H7 (cell line): Measurements from ENCODE around the gene PMPCA. TPM values are rescaled to one million over a fixed set of nuclear protein-coding genes. Genes with fewer than 3 reads are reported as not detected.
A peak's percentile ranks its signal among the peaks of the same experiment; 100 is the strongest.

Source experiments
- DNase-seq: peaks from one replicate; pipeline ENCODE4 v3.0.0; 2012
- H3K27me3 ChIP-seq: 2 replicates; pipeline ENCODE4 v1.6.0; 2011; ENCODE audit warnings: mild to moderate bottlenecking, low read length; ENCODE audit not compliant: control insufficient read depth, insufficient read depth
- H3K36me3 ChIP-seq: replicated peaks from 2 replicates; pipeline ENCODE4 v1.5.1; 2011; ENCODE audit warnings: low read length; ENCODE audit not compliant: control insufficient read depth, insufficient read depth
- H3K4me3 ChIP-seq: 2 replicates; pipeline ENCODE4 v1.5.1; 2011; ENCODE audit warnings: low read depth, mild to moderate bottlenecking, control low read depth, low read length, moderate library complexity; ENCODE audit not compliant: insufficient read depth
- total RNA-seq: library from RNA; depleted of rRNA; stranded (reverse); fragments of >200 nt; shearing (Covaris generic); gene quantifications from 2 replicates; pipeline ENCODE4 v1.2.3, GENCODE V29; 2014; rRNA removed

Gene PMPCA, protein sequence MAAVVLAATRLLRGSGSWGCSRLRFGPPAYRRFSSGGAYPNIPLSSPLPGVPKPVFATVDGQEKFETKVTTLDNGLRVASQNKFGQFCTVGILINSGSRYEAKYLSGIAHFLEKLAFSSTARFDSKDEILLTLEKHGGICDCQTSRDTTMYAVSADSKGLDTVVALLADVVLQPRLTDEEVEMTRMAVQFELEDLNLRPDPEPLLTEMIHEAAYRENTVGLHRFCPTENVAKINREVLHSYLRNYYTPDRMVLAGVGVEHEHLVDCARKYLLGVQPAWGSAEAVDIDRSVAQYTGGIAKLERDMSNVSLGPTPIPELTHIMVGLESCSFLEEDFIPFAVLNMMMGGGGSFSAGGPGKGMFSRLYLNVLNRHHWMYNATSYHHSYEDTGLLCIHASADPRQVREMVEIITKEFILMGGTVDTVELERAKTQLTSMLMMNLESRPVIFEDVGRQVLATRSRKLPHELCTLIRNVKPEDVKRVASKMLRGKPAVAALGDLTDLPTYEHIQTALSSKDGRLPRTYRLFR
- total RNA-seq, result 95.7 and 100 TPM in 2 replicates

DNA sequence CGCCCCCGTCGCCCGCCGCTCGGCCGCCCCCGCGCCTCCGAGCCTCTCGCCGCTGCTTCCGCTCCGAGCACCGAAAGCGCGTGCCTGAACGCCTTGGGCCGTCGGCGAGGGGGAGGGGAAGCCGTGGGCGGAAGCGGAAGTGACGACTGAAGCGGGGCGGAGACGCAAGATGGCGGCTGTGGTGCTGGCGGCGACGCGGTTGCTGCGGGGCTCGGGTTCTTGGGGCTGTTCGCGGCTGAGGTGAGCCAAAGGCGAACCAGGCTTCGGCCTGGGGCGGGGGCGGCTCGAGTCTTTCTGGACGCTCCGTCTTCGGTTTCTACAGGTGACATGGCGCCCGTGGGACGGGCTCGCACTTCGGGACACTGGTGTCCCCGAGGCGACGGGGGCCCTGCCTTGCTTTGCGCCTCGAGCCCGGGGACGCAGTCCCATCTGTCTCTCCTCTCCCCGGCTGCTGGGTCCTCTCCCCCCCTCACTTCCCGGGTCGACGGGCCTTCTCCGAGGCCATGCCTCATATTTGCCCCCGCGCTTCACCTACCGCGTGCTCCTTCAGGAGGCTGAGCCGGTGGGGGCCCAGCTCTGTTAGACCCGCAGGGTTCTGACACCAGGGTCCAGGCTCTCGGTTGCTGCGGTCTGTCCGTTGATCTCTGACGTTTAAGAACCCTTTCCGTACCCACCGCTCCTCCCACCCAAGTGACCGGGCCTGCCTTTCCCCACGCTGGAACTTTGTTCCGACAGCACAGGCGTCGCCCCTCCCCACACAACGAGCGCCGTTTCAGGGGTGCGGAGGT, at the start of gene PMPCA, which contains the start of gene ENTR1:
Gene PMPCA (plus strand): TSS at position 159 of the 788 bp plus-strand sequence. CDS start 11 bp downstream, at position 170.
Gene ENTR1 (minus strand): TSS at position 115 of the 788 bp plus-strand sequence. CDS start 217 bp downstream, outside the sequence.
- Histone ChIP-seq H3K36me3 (peaks cover 43% of the 10 kb centered on the region), H3K27me3 (no peaks in the 10 kb centered on the region), H3K4me3 (peak within 1 kb of the TSS; percentile 99)
- DNase-seq, result peak; percentile 100

DNA sequence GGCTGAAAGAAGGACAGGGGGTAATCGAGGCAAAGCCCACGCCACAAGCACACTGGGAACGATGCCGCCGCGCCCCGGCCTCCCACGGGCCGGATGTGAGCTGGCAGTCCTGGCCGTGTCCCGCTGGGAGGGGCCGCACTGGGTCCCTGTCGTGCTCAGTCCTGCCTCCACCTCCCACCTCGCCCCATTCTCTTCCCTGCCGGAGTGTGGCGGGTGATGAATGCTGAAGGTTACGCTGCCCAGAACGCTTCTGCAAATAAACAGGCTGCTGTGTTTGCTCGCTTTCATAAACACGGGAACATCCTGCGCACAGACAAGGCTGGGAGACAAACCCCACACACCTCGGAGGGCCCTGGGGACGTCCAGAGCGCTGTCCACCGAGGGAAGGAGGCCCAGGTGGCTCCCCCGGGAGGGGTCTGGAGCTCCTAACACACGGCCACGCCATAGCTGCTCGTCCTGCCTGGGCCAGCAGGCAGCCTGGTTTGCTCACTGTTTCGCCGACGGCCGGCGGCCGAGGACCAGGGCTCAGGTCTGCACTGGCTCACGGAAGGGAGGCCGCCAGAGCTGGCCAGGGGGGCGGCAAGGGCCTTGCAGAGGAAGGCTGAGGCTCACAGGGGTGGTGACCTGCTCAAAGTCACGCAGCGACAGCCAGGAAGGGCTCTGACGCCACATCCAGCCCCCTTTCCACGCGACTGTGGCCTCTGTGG, 49.3 kb upstream of the PMPCA start:
- H3K27me3 ChIP-seq, result no peaks in the 10 kb centered on the region
- DNase-seq, result peak; percentile 66
- H3K36me3 ChIP-seq, result no peaks in the 10 kb centered on the region; the same call in 1 of the 2 replicates
- no peak overlapping the region for H3K4me3 ChIP-seq

DNA sequence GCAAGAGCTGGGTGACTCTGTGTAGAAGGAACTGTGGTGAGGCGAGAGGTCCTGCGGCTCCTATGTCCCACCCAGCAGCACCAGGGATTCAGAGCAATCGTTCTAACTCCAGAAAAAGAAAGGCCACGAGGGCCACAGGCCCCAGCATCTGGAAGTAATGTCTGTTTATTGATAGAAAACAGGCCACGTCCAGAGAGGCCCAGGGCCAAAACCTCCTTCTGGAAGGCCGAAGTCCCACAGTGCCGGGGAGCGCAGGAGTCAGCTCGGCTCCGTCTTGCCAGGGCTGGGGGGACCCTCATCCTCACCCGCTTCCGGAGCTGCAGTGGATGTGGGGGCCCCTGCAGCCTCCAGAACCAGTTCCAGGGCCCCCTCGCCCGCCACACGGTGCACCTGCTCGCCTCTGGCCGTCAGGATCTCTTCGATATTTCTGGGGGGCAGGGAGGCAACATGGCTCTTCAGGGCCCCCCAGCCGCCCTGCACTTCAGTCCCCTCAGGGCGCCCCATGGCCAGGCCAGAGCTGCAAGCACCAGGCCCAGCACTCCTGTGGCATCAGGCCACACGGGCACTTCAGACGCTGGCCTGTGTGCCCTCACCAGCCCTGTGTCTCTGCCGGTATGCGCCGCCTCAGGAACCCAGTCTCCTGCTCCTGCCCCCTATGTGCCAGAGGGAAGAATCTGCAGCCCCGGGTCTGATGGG, 48.6 kb upstream of the PMPCA start:
- H3K4me3 ChIP-seq, result no peak overlapping the region
- DNase-seq, result peak; percentile 66
- no peaks in the 10 kb centered on the region for H3K27me3 ChIP-seq
- no peaks in the 10 kb centered on the region; the same call in 1 of the 2 replicates for H3K36me3 ChIP-seq

DNA sequence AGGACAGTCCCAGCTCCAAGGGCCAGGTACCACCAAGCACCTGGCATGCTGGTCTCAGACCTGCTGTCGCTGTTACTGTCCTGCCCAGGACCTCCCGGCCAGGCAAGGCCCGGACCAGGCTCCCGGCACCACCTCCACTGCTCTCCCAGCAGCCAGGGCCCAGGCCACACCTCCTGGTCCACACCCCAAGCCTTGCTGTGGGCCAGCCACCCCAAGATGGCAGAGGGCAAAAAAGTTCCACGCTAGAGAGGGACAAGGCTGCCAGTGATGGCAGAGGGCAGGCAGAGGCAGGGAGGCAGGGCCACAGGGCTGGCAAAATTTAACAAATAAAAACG, 48.0 kb upstream of the PMPCA start:
- no peaks in the 10 kb centered on the region; the same call in 1 of the 2 replicates for H3K36me3 ChIP-seq
- H3K4me3 ChIP-seq, result no peak overlapping the region
- no peak for DNase-seq
- no peaks in the 10 kb centered on the region for H3K27me3 ChIP-seq

DNA sequence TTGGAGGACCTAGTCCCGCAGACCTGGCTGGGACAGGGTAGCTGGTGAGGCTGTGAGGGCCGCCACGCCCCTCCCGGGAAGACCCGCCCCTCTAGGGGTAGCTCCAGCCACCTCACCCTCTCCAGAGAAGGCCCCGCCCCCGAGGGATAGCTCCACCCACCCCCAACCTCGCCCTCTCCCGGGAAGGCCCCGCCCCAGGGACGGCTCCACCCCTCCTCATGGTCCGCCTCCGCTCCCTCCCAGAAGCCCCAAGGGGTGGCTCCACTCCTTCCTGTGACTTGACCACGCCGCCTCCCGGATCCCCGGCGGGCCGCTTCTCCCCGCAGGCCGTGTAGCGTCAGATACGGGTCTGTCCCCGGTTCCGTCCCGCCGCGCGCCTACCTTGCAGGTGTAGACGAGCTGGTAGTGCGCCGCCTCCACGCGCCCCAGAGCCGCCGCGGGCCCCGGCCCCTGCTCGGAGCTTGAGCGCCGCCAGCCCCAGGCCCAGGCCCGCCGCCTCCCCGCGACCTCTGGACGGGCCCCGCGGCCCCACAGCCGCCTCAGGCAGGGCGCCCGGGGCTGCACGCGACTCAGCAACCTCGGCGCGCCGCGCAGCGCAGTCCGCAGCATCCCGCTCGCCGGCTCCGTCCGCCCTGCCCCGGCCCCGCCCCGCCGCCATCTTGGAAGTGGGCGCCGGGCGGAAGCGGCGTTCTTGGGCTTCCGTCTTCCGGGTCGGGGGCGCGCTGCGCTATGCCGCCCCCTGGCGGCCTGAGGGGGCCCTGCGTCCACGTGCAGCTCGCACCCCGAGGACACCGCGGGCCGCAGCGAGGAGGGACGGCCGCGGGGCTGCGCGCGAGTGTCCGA, 47.1 kb upstream of the PMPCA start, which contains the start of gene DNLZ:
Gene DNLZ (minus strand): TSS at position 639 of the 843 bp plus-strand sequence. CDS start 30 bp downstream, at position 609.
- H3K27me3 ChIP-seq, result no peaks in the 10 kb centered on the region
- H3K36me3 ChIP-seq, result no peaks in the 10 kb centered on the region; the same call in 1 of the 2 replicates
- no peak for DNase-seq
- peak within 1 kb of the TSS; percentile 66 for H3K4me3 ChIP-seq

DNA sequence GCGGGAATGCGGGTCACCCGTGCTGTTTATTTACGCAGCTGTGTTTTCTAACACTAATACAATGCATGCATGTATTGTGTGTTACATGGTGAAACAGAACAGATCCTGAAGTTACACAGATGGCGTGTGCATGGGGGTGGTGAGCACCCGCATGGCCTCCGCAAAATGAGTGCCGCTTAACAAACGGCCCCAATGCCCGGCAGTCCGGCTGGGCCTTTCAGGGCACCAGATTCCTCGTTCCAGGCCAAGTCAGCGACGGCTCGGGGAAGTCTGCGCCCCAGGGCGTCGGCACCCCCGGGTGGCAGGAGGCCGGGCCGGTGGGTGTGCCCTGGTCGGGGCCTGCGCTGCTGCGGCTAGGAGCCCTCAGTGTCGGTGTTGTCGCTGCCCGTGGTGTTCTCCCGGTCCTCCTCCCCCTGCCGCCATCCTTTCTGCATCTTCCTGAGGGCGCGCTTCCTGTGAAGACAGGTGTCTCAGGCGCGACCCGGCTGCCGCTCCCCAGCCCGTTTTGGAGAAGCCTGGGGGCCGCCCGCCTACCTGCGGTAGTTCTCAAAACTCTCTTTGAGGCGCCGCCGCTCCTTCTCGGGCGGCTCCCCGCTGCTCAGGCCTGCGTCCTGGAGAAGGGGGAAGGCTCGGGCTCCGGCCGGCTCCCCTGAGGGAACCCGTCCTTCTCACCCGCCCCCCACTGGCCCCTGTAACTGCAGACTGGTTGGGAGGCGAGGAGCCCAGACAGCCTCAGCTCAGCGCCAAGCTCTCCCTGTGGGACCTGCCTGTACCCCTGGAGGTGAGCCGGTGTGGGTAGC, 46.3 kb upstream of the PMPCA start:
- Histone ChIP-seq H3K4me3 (peak overlapping the region; percentile 8; the same call in 1 of the 2 replicates), H3K36me3 (no peaks in the 10 kb centered on the region; the same call in 1 of the 2 replicates), H3K27me3 (no peaks in the 10 kb centered on the region)
- DNase-seq, result no peak

DNA sequence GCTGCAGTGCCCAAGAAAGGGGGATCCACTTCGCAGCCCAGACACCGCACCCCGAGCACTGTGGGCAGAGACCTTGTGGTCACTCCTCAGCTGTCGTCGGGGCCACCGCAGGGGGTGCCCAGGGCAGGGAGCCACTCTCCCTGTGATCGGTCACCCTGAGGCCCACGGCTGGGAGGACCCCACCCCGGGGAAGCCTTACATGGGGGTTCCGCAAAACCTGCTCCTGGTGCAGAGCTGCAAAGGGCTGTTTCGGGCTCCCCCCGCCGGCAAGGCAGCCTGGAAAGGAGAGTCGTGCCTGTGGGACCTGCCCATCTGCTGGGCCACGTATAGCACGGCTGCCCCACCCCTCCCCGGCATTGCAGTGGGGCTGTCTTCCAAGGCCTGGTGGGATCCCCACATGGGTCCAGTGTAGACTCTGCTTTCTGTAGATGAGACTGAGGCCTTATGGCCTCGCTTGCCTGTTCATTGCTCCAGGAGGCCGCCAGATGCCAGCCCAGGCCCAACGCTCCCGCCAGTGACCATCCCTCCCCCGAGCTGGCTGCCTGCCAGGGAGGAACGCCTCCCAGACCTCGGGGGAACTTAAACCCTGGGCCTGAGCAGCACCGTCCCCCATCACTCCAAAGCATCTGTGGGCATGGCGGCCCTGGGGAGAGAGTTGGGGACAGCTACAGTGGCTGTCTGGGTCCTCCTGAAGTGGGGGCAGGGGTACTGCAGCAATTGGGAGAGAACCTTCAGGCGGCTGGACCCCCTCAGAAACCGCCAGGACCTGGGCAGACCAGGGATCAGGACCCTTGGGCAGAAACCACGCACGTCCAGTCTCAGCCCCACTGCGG, 45.3 kb upstream of the PMPCA start:
- no peak overlapping the region for H3K4me3 ChIP-seq
- H3K36me3 ChIP-seq, result no peaks in the 10 kb centered on the region; the same call in 1 of the 2 replicates
- peak; percentile 74 for DNase-seq
- H3K27me3 ChIP-seq, result no peaks in the 10 kb centered on the region

DNA sequence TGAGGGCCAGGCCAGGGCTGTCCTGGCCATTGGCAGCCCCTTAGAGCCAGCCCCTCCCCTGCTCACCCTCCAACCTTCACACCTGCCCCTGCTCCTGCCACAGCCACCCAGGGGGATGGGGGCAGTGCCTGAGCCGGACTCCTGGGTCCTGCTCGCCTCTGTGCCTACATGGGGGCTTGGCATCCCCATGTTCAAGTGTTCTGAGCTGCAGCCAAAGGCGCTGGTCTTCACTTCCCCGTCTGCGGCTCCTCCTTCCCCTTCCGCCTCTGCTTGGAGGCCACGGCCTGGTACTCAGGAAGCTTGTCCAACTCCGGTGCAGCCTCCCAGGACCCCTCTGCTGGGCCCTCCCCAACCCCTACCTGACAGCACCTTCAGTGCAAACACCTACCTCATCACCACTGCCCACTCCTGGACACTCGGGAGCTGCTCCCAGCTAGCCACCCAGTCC, 44.7 kb upstream of the PMPCA start:
- H3K4me3 ChIP-seq, result no peak overlapping the region
- H3K36me3 ChIP-seq, result no peaks in the 10 kb centered on the region; the same call in 1 of the 2 replicates
- H3K27me3 ChIP-seq, result no peaks in the 10 kb centered on the region
- DNase-seq, result no peak

DNA sequence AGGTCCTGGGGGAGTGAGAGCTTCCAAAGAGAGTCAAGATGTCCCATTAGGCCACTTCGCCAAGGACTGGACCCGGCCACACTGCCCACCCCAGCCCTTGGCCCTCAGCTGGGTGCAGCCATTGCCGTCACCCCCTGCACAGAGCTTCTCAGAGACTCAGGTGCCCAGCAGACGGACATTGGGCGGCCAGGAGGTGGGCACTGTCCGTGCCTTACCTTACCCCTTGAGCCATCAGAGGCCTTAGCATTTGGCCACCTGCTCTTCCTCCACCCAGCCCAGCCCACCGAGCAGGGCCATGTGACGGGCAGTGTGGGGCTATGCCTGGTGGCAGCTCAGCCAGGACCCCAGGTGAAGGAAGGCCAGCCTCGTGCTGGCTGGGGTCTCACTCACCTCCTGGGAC, 43.6 kb upstream of the PMPCA start:
- no peaks in the 10 kb centered on the region for H3K36me3 ChIP-seq
- no peak for DNase-seq
- H3K27me3 ChIP-seq, result no peaks in the 10 kb centered on the region
- no peak overlapping the region for H3K4me3 ChIP-seq

DNA sequence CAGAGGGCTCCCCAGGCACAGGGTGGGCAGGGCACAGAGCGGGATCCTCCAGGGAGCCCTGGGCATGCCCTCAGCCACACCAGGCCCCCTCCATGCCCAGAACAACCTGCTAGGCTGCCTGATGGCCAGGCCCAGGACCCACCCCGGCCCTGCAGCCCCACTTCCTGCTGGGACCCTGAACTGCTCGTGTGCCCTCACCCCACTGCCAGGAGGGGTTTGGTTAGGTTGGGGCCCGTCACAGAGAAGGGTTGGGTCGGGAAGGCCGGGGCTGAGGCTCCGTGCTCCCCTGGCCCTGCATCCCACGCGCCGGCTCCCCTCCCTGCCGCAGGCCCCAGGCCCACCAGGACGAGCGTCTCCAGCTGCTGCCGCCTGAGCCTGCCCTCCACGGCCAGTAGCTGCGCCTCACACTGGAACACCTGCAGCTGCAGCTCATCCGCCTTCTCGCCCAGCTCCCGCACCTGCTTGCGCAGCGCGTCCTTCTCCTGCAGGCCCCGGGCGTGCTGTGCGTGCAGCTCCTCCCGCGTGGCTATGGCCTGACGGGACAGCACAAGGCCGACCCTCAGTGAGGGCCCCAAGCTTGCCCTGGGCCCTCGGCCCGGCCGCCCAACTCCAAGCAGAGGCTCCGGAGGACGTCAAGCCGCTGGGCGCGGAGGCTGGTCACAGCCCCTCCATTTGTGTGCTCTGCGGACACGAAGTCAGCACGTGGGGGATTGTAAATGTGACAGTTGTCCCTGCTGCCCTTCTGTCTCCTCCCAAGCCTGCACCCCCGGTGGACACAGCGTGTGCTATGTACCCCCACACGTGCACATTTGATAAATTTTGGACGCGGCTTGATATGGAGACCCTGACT, 42.9 kb upstream of the PMPCA start:
- Histone ChIP-seq H3K27me3 (no peaks in the 10 kb centered on the region), H3K4me3 (no peak overlapping the region), H3K36me3 (no peaks in the 10 kb centered on the region)
- no peak for DNase-seq

DNA sequence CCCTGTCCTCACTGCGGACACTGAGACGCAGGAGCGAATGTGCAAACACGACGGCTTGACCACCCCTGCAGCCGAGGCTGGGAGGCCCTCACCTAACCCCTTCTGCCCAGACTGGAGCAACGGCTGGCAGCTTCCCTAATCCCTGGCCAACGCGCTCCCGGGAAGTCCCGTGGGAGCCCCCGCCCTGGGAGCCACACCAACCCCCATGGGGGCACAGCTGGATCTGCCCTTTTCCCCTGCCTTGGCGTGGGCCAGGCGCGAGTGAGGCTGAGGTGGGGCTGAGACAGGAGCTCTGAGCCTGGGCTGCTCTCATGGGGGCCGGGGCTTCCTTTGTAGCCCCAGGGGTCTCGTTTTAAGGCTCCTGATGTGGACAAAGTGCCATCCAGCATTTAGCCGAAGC, 42.3 kb upstream of the PMPCA start:
- H3K36me3 ChIP-seq, result no peaks in the 10 kb centered on the region
- no peak overlapping the region for H3K4me3 ChIP-seq
- no peaks in the 10 kb centered on the region for H3K27me3 ChIP-seq
- DNase-seq, result peak; percentile 63
